NCI-H146 (cell line): Measurements from ENCODE around the gene CRYBB2.
"Not testable (repeated sequence)": the region's sequence is repeated elsewhere in the genome, so short reads cannot be mapped to it uniquely, and the experiment has no call there.

Experiments
- DNase-seq: peaks from one replicate; lab custom pipeline; 2025; lab: John Stamatoyannopoulos, UW

The CRYBB2 gene, protein sequence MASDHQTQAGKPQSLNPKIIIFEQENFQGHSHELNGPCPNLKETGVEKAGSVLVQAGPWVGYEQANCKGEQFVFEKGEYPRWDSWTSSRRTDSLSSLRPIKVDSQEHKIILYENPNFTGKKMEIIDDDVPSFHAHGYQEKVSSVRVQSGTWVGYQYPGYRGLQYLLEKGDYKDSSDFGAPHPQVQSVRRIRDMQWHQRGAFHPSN

GRCh38 chr22:25219211-25219689 lies at the start of gene CRYBB2:
TSS of gene CRYBB2 (plus strand) at chr22:25219639. CDS start at chr22:25221430, 1,791 bp downstream.
- no peak for DNase-seq

DNA sequence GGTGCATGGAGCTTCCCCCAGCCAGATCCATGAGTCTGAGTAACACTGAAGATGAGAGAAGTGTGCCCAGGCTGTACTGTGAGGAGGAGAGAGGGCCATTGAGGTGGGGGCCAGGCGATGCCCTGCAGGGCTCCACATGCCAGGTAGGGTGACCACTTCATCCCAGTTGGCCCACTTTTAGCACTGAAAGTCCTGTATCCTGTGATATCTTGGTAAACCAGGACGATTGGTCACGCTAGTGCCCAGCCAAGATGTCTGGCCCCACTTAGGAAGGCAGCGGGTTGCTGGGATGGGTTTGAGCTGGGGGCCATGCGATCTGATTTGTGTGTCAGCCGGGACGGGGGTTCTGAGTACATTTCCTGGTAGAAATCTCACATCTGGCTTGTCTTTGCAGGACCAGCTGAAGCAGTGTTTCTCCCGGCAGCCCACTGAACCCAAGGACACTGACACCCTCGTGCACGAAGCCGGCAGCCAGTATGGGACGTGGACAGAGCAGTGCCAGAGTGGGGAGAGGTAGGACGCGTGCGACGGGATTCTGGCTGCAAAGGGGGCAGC lies 48.9 kb upstream of the CRYBB2 start:
- DNase-seq = no peak

DNA sequence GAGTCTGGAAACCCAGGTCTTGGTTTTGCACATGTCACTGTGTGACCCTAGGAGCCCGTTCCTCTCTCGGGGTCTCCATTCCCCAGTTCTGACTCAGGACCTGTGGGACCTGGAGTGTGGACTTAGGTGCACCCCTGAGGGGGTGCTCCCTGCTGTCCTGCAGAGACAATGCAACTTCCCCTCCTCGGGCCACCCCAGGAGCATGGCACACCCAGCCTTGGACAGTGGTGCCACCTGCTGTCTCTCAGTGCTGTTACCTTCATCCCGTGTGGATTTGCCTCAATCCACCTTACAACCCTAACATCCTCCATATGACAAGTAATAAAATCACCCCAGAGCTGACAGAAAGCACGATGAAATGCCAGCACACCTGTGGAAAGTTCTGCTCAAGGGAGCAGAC lies 47.3 kb upstream of the CRYBB2 start:
- no peak for DNase-seq

GRCh38 chr22:25174156-25174887 lies 45.1 kb upstream of the CRYBB2 start:
- no peak for DNase-seq

DNA sequence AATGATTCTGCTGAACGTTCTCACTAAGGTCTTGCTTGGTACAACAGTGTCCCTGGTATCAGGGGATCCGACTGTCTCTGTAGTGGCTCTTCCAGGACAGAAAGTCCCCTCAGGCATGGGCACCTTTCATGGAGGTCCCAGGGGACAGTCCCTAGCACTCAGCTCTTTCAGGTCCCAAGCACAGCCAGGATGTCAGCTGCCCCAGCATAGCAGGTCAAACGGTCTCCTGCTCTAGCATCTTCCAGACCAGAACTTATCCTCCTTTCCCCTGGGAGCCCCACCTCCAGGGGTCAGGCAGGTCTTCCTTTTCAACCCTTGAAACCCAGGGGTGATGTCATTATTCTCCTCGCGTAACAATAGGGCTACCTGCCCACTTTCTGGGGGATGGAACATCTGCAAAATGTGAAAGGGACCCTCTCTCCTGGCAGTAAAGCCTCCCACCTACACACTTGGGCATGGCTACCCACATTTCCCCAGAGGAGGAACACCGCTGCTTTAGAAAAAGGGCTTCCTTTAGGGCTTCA lies 44.5 kb upstream of the CRYBB2 start:
- DNase-seq = no peak

DNA sequence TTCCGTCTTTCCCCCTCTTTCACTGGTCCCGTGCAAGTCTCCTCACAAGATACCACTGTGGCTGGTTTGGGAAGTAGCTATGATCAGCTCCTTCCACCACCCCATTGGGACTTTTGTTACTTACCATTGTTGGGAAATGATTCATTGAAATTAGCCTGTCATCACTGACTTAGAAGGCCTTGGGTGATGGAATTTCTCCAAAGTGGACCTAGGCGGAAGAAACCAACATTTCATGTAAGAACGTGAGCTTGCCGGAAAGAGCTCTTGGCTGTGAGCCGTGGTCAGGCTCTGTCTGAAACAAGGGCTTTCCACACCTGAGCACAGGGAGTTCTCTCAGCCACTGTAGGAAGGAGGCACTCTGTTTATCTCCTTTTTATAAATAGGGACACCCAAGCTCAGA lies 43.3 kb upstream of the CRYBB2 start:
- no peak for DNase-seq

DNA sequence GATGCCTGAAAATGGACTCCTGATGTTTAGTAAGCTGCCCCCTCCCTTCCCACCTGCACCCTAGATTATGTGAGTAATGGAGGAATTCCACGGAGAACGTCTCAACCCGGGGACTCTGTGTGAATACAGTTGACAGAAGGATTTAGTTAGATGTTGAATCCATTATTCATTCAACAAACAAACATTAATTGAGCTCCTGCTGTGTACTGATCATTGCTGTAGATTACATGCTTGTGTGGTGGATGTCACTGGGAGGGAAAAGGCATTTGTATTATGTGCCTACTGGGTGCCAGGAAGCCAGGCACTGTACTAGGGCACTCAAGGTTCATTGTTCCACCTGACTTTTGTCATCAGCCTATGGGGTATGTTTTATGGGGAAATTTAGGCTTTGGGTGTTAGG lies 42.6 kb upstream of the CRYBB2 start:
- DNase-seq = no peak

GRCh38 chr22:25177226-25177625 lies 42.2 kb upstream of the CRYBB2 start:
- no peak for DNase-seq

DNA sequence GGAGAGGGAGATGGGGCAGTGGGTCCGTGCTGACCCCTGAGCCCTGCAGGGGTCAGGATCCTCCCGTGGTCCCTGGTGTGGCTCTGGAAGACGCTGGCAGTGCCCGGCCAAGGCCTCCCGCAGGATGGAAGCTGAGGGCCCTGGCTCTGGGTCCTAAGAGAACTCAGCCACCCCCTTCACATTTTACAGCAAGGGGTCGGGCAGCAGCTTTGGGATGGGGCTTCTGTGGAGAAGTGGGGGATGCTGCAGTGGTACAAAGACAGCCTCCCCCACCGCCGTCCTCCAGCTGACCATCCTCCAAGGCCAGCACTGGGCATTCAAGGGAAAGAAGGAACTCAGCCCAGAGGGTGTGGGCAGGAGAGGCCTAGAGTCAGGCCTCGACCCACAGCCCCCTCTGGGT lies 41.5 kb upstream of the CRYBB2 start:
- DNase-seq = no peak

- DNase-seq = not testable (repeated sequence)
These were observed 41.1 kb upstream of the CRYBB2 start for GRCh38 chr22:25178348-25178747.

GRCh38 chr22:25178869-25179631 lies 40.4 kb upstream of the CRYBB2 start:
- DNase-seq = not testable (repeated sequence)

DNA sequence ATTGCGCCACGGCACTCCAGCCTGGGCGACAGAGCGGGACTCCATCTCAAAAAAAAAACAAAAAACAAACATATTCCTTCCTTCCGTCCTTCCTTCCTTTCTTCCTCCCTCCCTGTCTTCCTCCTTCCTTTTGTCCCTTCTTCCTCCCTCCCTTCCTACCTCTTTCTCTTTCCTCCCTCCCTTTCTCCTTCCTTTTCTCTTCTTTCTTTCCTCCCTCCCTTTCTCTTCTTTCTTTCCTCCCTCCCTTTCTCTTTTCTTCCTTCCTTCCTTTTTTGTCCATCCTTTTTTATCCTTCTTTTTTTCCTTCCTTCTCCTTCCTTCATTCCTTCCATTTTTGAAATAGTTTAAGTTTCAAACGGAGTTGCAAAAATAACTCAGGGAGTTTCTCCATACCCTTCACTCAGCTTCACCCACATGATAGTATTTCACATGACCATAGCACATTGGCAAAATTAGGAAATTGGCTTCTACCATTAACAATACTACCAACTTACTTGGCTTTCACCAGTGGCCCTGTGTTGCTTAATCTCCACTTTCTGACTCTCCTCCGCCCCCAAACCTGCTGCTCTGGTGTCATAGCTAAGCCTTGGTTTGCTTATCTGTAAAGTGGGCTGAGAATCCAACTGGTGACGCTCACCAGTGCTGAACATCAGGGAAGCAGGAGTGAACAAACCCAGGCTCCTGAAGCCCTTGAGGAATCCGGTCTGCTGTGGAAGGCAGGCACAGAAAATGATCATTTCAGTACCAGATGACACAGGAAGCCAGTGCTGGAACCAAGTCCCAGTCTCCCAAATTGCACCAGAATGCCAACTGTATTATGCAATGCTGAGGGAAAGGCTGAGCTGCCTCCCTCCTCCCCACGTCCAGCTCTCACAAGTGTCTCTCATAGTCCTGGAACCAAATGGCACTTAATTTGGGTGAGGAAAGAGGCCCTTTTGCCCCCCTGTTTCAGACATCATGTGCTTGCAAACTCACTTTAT lies 37.0 kb upstream of the CRYBB2 start:
- DNase-seq = no peak

DNA sequence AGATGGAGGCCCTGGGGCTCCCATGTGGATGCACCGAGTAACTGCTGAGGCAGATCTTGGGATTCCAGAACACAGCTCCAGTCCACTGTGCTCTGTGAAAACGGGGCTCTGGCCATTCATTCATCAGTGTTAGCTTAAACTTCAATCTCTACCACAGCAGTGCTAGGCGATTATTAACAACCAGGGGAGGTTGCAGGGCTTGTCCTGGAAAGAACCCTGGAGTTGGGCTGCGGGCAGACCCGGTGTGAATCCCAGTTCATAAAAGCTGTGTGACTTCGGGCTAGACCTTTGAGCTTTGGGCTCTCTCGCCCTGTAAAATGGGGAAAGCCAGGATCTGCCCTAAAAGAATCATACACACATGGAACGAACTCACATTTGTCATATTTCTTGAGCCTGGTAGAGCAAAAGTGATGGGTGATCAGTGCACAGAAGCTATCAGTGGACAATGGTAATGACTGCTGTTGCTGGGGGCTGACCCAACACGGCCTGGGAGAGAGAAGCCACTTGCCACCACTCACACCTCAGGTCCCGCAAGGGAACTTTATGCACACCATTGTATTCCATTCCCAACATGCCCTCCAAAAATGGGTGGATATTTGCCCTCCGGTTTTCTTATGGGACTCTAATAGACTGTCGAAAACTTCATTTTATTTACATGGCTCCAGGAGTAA lies 35.4 kb upstream of the CRYBB2 start:
- DNase-seq = no peak

DNA sequence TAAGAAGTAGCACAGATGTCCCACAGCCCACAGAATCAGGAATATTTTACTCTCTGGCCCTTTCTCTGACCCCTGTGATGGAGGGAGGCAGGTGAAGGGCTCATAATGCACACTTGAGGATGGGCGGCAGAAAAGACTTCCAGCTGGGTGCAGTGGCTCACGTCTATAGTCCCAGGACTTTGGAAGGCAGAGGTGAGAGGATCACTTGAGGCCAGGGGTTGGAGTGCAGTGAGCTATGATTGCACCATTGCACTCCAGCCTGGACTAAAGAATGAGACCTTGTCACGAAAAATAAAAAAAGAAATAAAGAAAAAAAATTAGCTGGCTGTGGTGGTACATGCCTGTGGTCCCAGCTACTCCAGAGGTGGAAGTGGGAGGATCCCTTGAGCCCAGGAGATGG lies 33.3 kb upstream of the CRYBB2 start:
- DNase-seq = no peak

GRCh38 chr22:25187469-25187868 lies 32.0 kb upstream of the CRYBB2 start:
- DNase-seq = no peak

DNA sequence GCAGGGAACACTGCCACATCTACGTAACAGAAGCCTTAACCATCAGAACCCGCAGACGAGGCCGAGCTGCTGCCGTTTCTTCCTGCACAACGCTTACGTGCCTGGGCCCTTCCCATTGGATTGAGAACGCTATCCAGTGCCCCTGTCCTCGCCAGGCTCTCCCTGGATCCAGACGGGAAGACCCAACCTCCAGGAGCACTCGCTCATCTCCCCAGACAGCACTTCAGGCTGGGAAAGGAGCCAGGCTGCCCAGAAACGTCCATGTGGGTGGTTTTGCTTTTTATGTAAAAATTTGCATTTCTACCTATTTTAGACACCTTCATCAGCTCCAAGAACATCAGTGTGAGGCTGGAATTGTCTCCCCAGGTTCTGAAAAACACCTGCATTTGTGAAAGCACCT lies 27.0 kb upstream of the CRYBB2 start:
- no peak for DNase-seq

DNA sequence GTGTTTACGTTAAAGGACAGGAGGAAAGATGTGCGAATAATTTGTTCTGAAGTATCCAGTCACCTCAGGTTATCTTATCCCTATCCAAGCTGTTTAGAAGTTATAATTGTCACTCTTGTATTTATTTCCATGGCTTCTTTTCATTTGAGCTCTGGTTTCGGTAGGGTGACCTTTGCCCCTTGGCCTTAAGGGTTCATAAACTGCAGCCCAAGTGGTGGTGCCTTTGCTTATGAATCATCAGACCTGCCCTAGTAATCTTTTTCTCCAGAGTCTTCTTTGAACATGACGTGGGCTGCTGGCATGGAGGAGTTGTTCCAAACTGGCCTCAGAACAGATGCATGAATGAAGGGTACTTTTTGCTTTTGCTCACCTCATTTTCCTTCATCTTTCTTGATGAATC lies 26.3 kb upstream of the CRYBB2 start:
- no peak for DNase-seq

GRCh38 chr22:25193548-25193947 lies 25.9 kb upstream of the CRYBB2 start:
- DNase-seq = no peak

GRCh38 chr22:25196326-25196725 lies 23.1 kb upstream of the CRYBB2 start:
- DNase-seq = no peak

DNA sequence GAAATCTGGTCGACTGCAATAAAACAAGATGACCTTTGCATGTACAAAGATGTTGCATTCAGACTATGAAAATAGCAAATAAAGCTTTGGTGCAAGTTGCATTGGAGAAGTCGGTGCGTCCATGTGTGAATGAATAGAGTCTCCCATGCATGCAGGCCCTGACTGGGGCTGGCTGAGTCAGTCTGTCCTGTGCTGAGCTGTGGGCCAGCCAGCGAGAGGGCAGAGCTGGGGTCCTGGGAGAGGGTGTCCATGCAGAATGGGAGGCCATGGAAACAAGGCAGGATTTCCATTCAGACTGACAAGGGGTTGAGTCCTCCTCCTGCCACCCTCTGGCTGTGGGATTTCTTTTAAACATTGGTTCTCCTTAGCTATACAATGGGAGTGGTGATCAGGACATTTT lies 22.1 kb upstream of the CRYBB2 start:
- DNase-seq = no peak
